ENCODE results near the gene PACSIN2. TPM values are rescaled to one million over a fixed set of nuclear protein-coding genes. Genes with fewer than 3 reads are reported as not detected.

Gene PACSIN2
- polyA plus RNA-seq, 1 donor, result 65.3 TPM

DNA sequence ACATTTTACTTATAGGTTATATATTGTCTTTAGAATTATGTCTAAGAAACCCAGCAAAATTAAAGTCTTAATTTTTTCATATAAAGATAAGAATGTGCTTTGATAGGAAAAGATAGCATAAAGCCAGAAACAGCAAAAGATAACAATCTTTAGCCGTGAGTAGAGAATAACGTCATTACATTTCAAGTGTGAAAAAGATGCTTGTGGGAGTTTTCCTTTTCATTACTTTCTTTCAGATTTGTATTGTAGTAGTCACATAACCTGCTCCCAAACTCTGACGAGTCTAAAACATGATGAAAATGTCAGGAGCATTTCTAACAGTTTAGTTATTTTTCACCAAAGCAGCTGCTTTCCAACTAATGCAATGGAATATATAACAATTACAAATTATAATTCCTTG is 189.2 kb downstream of the PACSIN2 start:
- DNase-seq, result no peak

GRCh38 chr22:42821386-42821785 is 193.6 kb downstream of the PACSIN2 start:
- DNase-seq, result no peak

DNA sequence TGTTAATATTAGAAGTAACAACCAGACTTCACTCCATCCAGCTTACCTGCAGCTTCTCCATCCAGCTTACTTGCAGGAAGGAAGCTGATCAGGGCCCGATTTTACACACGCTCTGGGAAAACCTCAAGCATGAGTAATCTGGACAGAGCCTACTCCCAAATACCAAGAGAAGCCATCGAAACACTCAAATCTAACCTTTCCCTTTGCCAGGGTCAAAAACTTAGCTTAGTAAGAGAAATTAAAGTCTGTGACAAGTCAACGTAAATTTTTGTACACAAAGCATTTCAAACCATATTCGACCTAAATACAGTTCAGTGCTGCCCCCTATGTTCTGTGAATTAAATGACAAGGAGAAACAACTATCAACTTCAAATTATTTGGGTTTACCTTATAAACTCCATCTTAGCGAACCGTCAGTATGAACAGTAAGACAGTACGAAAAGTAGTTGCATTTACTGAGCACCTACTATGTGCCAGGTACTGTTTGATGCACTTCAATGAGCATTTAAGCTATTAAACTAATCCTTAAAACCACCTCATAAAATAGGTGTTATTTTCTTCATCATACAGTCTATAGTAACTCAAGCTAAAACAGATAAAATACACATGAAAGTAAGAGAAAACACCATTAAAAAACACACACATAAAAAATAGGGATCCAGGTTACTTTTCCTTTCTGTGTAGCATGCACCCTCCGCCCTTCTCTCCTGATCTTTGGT is 194.7 kb downstream of the PACSIN2 start:
- peak; percentile 65 for DNase-seq

Other genes starting within 250 kb of the PACSIN2 start
- 52.4 TPM for gene ARFGAP3, start 157.9 kb downstream of the PACSIN2 start, polyA plus RNA-seq (ENCODE audit: insufficient read length)
- gene TTLL1, start 74.2 kb upstream of the PACSIN2 start, polyA plus RNA-seq (ENCODE audit: insufficient read length), result 18.7 TPM
- 0.78 TPM for gene BIK, start 95.6 kb upstream of the PACSIN2 start, polyA plus RNA-seq (ENCODE audit: insufficient read length)
- gene MCAT, start 128.2 kb upstream of the PACSIN2 start, polyA plus RNA-seq (ENCODE audit: insufficient read length), result 21.6 TPM
- gene TSPO, start 136.4 kb upstream of the PACSIN2 start, polyA plus RNA-seq (ENCODE audit: insufficient read length), result 12.2 TPM
- gene TTLL12, start 172.0 kb upstream of the PACSIN2 start, polyA plus RNA-seq (ENCODE audit: insufficient read length), result 22.2 TPM